Mucosa of descending colon (tissue), 3 donors: ENCODE data around the gene DPP10. TPM values are rescaled to one million over a fixed set of nuclear protein-coding genes. Genes with fewer than 3 reads are reported as not detected.

Source experiments
- ATAC-seq: fragments of 200-7000 bp; cut with Tn5 transposase; one replicate; pipeline ENCODE4 v1.9.1; 2020; ENCODE audit warnings: mild to moderate bottlenecking, moderate library complexity
- DNase-seq, 3 donors: peaks; one replicate each; pipeline ENCODE4 v3.0.0-alpha.2; 2020
- H3K36me3 ChIP-seq: fragments of 200-600 bp; one replicate; pipeline ENCODE4 v1.8.0; 2021; ENCODE audit warnings: low read depth, mild to moderate bottlenecking
- H3K4me1 ChIP-seq: fragments of 200-600 bp; one replicate; pipeline ENCODE4 v1.8.0; 2021; ENCODE audit warnings: low read depth, mild to moderate bottlenecking
- H3K4me3 ChIP-seq: fragments of 200-600 bp; one replicate; pipeline ENCODE4 v1.8.0; 2021; ENCODE audit warnings: mild to moderate bottlenecking
- H3K9me3 ChIP-seq: fragments of 200-600 bp; one replicate; pipeline ENCODE4 v1.8.0; 2021; ENCODE audit warnings: mild to moderate bottlenecking
- intact Hi-C, 2 donors: fragments of 100-400 bp; cut with DNase I in 1 of 2; cut with micrococcal nuclease in 1 of 2; formaldehyde crosslinking; loops; one replicate each; pipeline versions ENCODE4 v1.11.0 to v1.11.1; 2022; cut with DNase I, micrococcal nuclease
- total RNA-seq, 3 donors: library from RNA; stranded (reverse); fragmentation: NEBNext Ultra II Directional in 2 of 3; extraction: Animal tissue kit (Norgen Biotek cat#: 25700) in 2 of 3; gene quantifications; one replicate each; pipeline versions ENCODE4 v1.2.1 to v1.2.4, GENCODE V29; 2021 to 2023
- TF ChIP-seq, protein P1 (sequence below): fragments of 200-600 bp; IDR thresholded peaks from one replicate; pipeline ENCODE4 v1.8.0; 2022; ENCODE audit warnings: antibody characterized with exemption, mild to moderate bottlenecking
- donor health status: DM: no; HTN: no; CAD: no; lungs with moderate emphysema.
- donor health status: DM: no; HTN: no; CAD: no.
- donor health status: DM: no; HTN: yes; CAD: no.

The DPP10 gene
- total RNA-seq, 3 donors from 2014 or later, result 6.3 to 12.2 (median 6.9) TPM

DNA sequence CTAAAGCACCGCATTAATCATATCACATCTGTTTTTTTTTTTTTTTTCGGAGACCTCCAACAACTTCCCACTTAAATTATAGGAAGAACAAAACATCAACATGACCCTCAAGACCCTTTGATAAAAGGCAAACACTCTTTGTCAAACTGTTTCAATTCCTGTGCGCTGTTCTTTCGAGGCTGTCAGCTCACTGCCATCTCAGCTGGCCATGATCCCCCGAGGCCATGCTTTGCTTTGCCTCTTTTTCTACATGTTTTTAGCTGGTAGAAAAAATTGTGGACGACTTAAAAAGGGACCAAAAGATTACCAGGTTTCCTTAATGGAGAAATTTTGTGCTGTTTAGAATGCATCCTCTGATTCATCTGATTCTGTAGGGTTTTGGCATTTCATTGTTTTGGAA is 138.2 kb downstream of the DPP10 start:
- TF ChIP-seq, protein P1, sequence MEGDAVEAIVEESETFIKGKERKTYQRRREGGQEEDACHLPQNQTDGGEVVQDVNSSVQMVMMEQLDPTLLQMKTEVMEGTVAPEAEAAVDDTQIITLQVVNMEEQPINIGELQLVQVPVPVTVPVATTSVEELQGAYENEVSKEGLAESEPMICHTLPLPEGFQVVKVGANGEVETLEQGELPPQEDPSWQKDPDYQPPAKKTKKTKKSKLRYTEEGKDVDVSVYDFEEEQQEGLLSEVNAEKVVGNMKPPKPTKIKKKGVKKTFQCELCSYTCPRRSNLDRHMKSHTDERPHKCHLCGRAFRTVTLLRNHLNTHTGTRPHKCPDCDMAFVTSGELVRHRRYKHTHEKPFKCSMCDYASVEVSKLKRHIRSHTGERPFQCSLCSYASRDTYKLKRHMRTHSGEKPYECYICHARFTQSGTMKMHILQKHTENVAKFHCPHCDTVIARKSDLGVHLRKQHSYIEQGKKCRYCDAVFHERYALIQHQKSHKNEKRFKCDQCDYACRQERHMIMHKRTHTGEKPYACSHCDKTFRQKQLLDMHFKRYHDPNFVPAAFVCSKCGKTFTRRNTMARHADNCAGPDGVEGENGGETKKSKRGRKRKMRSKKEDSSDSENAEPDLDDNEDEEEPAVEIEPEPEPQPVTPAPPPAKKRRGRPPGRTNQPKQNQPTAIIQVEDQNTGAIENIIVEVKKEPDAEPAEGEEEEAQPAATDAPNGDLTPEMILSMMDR, result no peak
- Histone ChIP-seq H3K36me3 (no peaks in the 10 kb centered on the region), H3K4me3 (no peak overlapping the region), H3K9me3 (no peaks in the 10 kb centered on the region), H3K4me1 (no peaks in the 10 kb centered on the region)
- ATAC-seq, result no peak
- no peak for DNase-seq
- intact Hi-C loops, result no loop called here

DNA sequence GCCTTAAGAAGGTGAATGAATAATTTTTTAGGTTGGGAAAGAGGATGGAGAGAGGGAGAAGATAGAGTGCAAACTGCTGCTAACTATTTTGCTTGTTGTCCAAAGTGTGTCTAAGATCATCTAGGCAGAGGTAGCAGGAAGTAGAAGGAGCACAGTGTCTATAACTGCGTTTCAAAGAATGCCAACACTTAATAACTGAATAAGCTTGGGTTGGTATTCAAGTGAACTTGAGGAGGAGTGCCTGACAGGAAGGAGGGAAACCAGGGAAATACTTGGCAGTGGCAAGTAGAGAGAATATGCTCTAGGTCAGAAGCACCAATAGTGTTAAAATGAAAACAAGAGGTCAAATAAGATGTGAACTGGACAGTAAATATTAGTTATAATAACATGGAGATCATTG is 155.9 kb downstream of the DPP10 start:
- DNase-seq, result no peak
- ATAC-seq, result no peak
- intact Hi-C loops, result no loop called here

DNA sequence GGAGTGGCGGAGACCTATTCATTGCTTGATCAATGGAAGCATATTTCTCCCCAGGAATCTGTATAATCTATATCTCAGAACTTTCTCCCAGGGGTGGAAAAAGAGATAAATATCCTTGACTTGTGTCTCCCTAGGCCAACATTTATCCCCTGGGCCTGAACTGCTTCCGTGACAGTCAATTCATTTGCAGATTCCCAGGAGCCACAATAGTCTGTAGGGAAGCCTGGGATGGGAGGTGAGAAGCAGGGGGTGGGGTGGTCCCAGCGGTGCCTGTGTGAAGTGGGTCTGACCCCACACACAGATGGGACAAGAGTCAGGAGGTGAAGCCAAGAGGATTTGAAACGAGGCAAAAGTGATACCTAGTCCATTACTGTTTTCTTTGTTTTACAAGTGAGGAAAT is 166.8 kb downstream of the DPP10 start:
- Histone ChIP-seq H3K4me3 (no peak overlapping the region), H3K9me3 (no peaks in the 10 kb centered on the region), H3K4me1 (no peaks in the 10 kb centered on the region), H3K36me3 (no peaks in the 10 kb centered on the region)
- intact Hi-C loops, result no loop called here
- ATAC-seq, result no peak
- TF ChIP-seq, protein P1, result no peak
- DNase-seq, result no peak

More for the DNA sequence above, 155.9 kb downstream of the DPP10 start:
- TF ChIP-seq, protein P1, result no peak
- Histone ChIP-seq H3K9me3 (no peaks in the 10 kb centered on the region), H3K36me3 (no peaks in the 10 kb centered on the region), H3K4me1 (no peaks in the 10 kb centered on the region), H3K4me3 (no peak overlapping the region)

DNA sequence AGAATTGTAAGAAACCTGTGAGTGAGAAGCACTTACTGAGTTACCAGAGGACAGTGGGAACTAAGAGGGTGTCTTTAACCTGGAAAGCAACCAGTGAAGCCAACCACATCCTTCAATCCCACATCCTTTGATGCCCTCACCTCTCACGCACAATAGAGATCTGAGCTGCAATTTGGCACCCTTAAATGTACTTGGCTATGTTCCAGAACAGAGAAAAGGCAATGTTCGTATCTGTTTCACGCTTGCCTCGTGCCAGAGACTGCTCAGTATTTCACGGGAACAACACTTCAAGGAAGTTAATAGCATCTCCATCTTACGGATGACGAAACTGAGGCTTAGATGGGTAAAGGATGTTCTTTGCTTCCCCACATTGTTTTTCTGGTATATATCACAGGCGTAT is 167.4 kb downstream of the DPP10 start:
- intact Hi-C loops, result no loop called here
- TF ChIP-seq, protein P1, result no peak
- Histone ChIP-seq H3K4me1 (no peaks in the 10 kb centered on the region), H3K9me3 (no peaks in the 10 kb centered on the region), H3K4me3 (no peak overlapping the region), H3K36me3 (no peaks in the 10 kb centered on the region)
- ATAC-seq (no peak), DNase-seq (no peak)

DNA sequence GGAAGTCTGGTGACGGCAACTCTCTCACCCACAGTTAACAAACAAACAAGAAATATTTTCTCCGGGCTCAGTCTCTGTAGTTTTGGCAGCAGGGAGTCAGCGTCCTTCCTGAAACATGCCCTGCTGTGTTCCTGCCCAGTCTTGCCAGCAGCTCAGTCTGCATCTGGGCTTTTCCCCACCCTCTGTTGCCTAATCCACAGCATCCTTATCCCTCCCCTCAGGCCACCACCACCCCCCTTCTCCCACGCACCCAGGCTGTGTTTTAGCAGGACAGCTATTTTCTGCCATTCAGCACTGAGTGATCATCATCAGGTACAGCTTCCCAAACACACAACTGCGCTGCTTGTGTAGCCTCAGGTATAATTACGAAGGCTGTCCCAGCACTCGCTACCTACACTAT is 168.2 kb downstream of the DPP10 start:
- ATAC-seq, result no peak
- intact Hi-C loops, result no loop called here

More for the DNA sequence above, 168.2 kb downstream of the DPP10 start:
- no peak for DNase-seq
- Histone ChIP-seq H3K36me3 (no peaks in the 10 kb centered on the region), H3K4me1 (no peaks in the 10 kb centered on the region), H3K9me3 (no peaks in the 10 kb centered on the region), H3K4me3 (no peak overlapping the region)
- TF ChIP-seq, protein P1, result no peak
